Measurements from ENCODE around the gene DMTF1.

DMTF1 gene

DNA sequence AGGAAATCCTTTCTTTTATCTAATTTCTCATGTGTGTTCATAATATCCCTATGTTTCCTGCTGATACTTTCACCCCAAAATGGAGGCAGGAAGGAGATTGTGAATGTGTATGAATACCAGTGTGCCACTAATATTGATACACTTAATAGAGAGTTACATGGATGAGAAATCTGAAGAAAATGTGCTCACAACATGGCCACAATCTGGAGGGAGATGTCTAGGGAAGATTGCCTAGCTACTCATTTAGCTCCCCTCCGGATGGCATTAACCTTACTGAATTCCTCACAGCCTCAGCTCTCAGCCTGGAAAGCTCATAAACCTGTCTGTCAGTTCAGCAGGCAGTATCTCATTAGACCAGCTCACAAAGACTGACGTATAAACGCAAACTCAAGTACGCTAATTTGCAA lies 23.4 kb upstream of the DMTF1 start:
- DNase-seq (ENCODE audit: low read depth in 1 of 2, low spot score in 1 of 2): no peak
- peaks cover 3% of the 10 kb centered on the region for H3K27me3 ChIP-seq (ENCODE audit: insufficient read depth, poor library complexity, severe bottlenecking)
- TF ChIP-seq GABPA (IDR thresholded peaks at IDR 0.05; ENCODE audit: low read depth): no peak
- TF ChIP-seq POLR2AphosphoS5 (IDR thresholded peaks at IDR 0.05; ENCODE audit: low read depth): no peak
- TF ChIP-seq, protein P1, sequence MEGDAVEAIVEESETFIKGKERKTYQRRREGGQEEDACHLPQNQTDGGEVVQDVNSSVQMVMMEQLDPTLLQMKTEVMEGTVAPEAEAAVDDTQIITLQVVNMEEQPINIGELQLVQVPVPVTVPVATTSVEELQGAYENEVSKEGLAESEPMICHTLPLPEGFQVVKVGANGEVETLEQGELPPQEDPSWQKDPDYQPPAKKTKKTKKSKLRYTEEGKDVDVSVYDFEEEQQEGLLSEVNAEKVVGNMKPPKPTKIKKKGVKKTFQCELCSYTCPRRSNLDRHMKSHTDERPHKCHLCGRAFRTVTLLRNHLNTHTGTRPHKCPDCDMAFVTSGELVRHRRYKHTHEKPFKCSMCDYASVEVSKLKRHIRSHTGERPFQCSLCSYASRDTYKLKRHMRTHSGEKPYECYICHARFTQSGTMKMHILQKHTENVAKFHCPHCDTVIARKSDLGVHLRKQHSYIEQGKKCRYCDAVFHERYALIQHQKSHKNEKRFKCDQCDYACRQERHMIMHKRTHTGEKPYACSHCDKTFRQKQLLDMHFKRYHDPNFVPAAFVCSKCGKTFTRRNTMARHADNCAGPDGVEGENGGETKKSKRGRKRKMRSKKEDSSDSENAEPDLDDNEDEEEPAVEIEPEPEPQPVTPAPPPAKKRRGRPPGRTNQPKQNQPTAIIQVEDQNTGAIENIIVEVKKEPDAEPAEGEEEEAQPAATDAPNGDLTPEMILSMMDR (IDR thresholded peaks at IDR 0.05; ENCODE audit: insufficient read depth, low read length): no peak
- TF ChIP-seq, protein P2, sequence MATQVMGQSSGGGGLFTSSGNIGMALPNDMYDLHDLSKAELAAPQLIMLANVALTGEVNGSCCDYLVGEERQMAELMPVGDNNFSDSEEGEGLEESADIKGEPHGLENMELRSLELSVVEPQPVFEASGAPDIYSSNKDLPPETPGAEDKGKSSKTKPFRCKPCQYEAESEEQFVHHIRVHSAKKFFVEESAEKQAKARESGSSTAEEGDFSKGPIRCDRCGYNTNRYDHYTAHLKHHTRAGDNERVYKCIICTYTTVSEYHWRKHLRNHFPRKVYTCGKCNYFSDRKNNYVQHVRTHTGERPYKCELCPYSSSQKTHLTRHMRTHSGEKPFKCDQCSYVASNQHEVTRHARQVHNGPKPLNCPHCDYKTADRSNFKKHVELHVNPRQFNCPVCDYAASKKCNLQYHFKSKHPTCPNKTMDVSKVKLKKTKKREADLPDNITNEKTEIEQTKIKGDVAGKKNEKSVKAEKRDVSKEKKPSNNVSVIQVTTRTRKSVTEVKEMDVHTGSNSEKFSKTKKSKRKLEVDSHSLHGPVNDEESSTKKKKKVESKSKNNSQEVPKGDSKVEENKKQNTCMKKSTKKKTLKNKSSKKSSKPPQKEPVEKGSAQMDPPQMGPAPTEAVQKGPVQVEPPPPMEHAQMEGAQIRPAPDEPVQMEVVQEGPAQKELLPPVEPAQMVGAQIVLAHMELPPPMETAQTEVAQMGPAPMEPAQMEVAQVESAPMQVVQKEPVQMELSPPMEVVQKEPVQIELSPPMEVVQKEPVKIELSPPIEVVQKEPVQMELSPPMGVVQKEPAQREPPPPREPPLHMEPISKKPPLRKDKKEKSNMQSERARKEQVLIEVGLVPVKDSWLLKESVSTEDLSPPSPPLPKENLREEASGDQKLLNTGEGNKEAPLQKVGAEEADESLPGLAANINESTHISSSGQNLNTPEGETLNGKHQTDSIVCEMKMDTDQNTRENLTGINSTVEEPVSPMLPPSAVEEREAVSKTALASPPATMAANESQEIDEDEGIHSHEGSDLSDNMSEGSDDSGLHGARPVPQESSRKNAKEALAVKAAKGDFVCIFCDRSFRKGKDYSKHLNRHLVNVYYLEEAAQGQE (IDR thresholded peaks at IDR 0.05; ENCODE audit: insufficient replicate concordance, low read depth): no peak
- TF ChIP-seq SPI1 (IDR thresholded peaks at IDR 0.05; ENCODE audit: borderline replicate concordance, low read depth): no peak
- no peak overlapping the region for H3K27ac ChIP-seq (replicated peaks)
- no peak overlapping the region for H3K4me3 ChIP-seq (replicated peaks; ENCODE audit: insufficient read depth, low read length)

DNA sequence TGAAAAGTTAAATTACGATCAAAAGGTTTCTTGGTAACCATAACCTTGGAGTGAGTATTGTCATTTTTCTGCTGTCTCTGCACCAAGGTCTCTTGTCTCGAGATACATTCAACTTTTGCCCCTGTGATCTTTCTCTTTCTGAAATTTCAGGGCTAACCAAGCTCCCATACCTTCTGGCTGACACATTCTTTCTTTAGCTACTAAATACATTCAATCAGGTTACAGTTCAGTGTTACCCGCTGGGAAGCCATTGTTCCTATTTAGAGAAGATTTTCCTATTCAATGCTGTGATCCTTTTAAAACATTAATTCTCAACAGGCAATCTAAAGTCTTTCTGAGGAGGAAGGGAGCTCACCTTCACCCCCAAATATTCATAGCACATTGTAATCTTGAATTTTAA lies 22.9 kb upstream of the DMTF1 start:
- H3K4me3 ChIP-seq (replicated peaks; ENCODE audit: insufficient read depth, low read length): no peak overlapping the region
- DNase-seq (ENCODE audit: low read depth in 1 of 2, low spot score in 1 of 2): no peak

GRCh38 chr7:87129848-87130247 lies 22.4 kb upstream of the DMTF1 start:
- TF ChIP-seq, protein P1 (IDR thresholded peaks at IDR 0.05; ENCODE audit: insufficient read depth, low read length): no peak
- TF ChIP-seq POLR2AphosphoS5 (IDR thresholded peaks at IDR 0.05; ENCODE audit: low read depth): no peak
- no peak for TF ChIP-seq SPI1 (IDR thresholded peaks at IDR 0.05; ENCODE audit: borderline replicate concordance, low read depth)
- TF ChIP-seq, protein P2 (IDR thresholded peaks at IDR 0.05; ENCODE audit: insufficient replicate concordance, low read depth): no peak
- TF ChIP-seq GABPA (IDR thresholded peaks at IDR 0.05; ENCODE audit: low read depth): no peak
- DNase-seq (ENCODE audit: low read depth in 1 of 2, low spot score in 1 of 2): no peak
- Histone ChIP-seq H3K27ac (replicated peaks) (no peak overlapping the region), H3K4me3 (replicated peaks; ENCODE audit: insufficient read depth, low read length) (no peak overlapping the region), H3K27me3 (ENCODE audit: insufficient read depth, poor library complexity, severe bottlenecking) (peaks cover 8% of the 10 kb centered on the region)

More for the DNA sequence above, 22.9 kb upstream of the DMTF1 start:
- TF ChIP-seq, protein P2 (IDR thresholded peaks at IDR 0.05; ENCODE audit: insufficient replicate concordance, low read depth): no peak
- no peak for TF ChIP-seq SPI1 (IDR thresholded peaks at IDR 0.05; ENCODE audit: borderline replicate concordance, low read depth)
- TF ChIP-seq GABPA (IDR thresholded peaks at IDR 0.05; ENCODE audit: low read depth): no peak
- TF ChIP-seq POLR2AphosphoS5 (IDR thresholded peaks at IDR 0.05; ENCODE audit: low read depth): no peak
- TF ChIP-seq, protein P1 (IDR thresholded peaks at IDR 0.05; ENCODE audit: insufficient read depth, low read length): no peak
- peaks cover 3% of the 10 kb centered on the region for H3K27me3 ChIP-seq (ENCODE audit: insufficient read depth, poor library complexity, severe bottlenecking)
- H3K27ac ChIP-seq (replicated peaks): no peak overlapping the region

Measured in HL-60 (cell line).